ENCODE results near the gene SEPTIN5. TPM values are rescaled to one million over a fixed set of nuclear protein-coding genes. Genes with fewer than 3 reads are reported as not detected.

SEPTIN5 gene
- total RNA-seq, 1 donor from 2014 or later, result 1.3 TPM

DNA sequence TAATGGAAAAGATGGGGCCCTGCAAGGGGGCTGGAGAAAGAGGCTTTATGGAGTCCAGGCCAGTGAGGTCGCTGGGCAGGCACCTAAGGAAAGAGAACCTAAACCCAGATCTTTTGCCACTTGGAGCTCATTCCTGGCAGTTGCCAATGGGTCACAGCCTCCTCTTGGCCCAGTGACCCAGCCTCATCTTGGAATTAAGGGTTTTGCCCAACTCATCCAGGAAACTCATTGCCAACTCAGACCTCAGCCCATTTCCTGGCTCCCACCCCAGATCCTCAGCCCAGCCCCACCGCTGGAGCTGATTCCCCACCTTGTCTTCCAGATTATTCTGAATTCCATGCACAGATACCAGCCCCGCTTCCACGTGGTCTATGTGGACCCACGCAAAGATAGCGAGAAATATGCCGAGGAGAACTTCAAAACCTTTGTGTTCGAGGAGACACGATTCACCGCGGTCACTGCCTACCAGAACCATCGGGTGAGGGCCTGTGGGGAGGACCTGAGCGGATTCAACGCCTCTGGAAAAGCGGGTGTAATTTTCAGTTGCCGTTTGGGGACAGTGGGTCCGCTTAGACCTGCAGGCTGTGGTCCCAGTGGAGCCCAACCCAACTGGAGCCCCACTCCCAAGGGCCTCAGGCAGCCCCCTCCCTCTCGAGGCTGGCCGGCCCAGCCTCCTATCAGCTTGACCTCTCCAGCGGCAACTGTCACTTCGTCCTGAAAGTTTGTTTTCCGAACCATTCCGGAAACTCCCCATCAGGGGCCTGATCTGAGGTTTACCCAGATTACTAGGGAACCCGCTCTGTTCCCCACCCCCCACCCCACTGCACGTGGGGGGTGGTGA, 50.6 kb downstream of the SEPTIN5 start:
- intact Hi-C loops (cut with micrococcal nuclease), result no loop called here
- Mint-ChIP-seq H3K4me1 (ENCODE audit: low read depth) (peaks cover 5% of the 10 kb centered on the region), H3K9me3 (no peaks in the 10 kb centered on the region), H3K27me3 (ENCODE audit: insufficient read depth) (peaks cover 59% of the 10 kb centered on the region), H3K27ac (peak overlapping the region; percentile 10), H3K4me3 (peak overlapping the region; percentile 5), H3K36me3 (ENCODE audit: low read depth) (peaks cover 4% of the 10 kb centered on the region)
- DNase-seq (ENCODE audit: low spot score), result no peak

DNA sequence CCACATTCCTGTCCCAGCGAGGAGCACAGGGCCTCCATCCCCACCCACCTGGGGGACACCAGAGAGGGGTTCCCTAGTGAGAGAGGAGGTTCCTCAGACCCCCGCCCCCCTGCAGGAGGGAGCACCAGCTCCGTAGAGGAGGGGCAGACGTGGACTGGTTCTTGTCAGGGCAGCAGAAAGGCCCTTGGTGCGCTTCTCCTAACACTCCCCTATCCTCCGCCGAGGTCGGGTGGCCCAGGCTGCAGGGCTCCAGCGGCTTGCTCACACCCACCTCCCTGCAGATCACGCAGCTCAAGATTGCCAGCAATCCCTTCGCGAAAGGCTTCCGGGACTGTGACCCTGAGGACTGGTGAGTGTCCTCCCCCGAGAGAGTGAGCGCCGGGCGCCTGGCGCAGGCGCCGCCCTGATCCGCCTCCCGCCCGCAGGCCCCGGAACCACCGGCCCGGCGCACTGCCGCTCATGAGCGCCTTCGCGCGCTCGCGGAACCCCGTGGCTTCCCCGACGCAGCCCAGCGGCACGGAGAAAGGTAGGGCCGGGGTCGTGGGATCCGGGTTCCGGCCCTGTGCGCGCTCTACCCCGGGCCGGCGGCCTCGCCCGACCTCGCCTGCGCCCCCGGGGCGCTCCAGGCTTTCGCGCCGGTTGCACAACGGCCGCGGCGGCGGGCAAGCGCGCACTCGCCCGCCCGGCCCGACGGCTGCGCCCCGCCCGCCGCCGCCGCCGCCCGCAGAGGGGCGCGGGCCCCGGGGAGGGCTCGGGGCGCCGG, 51.4 kb downstream of the SEPTIN5 start:
- peak; percentile 5 for DNase-seq (ENCODE audit: low spot score)
- Mint-ChIP-seq H3K4me3 (peak overlapping the region; percentile 58), H3K4me1 (ENCODE audit: low read depth) (no peaks in the 10 kb centered on the region), H3K36me3 (ENCODE audit: low read depth) (no peaks in the 10 kb centered on the region), H3K27ac (no peak overlapping the region), H3K27me3 (ENCODE audit: insufficient read depth) (peaks cover 60% of the 10 kb centered on the region), H3K9me3 (no peaks in the 10 kb centered on the region)
- intact Hi-C loops (cut with micrococcal nuclease), result loop anchor here (1.0 kb wide), 1 partner anchor 9 kb away; no protein-coding TSS in a partner anchor

DNA sequence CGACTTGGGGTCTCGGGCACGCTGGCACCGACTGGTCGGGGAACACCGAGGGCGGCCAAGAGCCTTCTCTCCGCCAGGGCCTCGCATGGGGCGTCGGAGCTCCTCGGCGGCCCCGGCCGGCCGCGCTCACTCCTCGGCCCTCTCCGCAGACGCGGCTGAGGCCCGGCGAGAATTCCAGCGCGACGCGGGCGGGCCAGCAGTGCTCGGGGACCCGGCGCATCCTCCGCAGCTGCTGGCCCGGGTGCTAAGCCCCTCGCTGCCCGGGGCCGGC, 51.9 kb downstream of the SEPTIN5 start:
- Mint-ChIP-seq H3K27me3 (ENCODE audit: insufficient read depth) (peaks cover 61% of the 10 kb centered on the region), H3K4me3 (no peak overlapping the region), H3K9me3 (no peaks in the 10 kb centered on the region), H3K27ac (no peak overlapping the region), H3K4me1 (ENCODE audit: low read depth) (no peaks in the 10 kb centered on the region), H3K36me3 (ENCODE audit: low read depth) (no peaks in the 10 kb centered on the region)
- no peak for DNase-seq (ENCODE audit: low spot score)
- intact Hi-C loops (cut with micrococcal nuclease), result loop anchor here (1.0 kb wide), 1 partner anchor 10 kb away; no protein-coding TSS in a partner anchor

DNA sequence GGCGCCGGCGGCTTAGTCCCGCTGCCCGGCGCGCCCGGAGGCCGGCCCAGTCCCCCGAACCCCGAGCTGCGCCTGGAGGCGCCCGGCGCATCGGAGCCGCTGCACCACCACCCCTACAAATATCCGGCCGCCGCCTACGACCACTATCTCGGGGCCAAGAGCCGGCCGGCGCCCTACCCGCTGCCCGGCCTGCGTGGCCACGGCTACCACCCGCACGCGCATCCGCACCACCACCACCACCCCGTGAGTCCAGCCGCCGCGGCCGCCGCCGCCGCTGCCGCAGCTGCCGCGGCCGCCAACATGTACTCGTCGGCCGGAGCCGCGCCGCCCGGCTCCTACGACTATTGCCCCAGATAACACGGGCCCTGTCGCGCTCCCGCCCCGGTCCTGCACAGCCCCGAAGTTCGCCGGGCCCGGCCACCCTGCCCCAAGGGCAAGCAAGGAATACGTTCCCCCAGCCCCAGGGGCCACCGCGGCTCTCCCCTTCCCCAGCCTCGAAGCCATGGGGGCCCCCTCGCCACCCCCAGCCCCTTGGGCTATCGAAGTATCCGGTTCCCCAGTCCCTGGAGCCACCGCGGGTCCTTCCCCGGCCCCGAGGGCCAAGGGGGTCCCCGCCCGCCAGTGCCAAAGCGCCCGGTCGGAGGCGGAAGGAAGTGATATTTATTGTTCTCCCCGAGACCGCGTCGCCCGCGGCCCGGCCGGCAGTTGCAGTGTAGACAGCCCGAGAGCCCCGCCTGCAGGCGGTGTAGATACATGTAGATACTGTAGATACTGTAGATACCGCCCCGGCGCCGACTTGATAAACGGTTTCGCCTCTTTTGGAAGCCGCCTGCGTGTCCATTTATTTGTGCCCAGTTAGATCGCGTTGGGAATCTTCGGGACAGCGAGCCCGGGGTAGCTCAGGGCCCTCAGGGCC, 52.5 kb downstream of the SEPTIN5 start:
- H3K9me3 Mint-ChIP-seq, result no peaks in the 10 kb centered on the region
- peak; percentile 35 for DNase-seq (ENCODE audit: low spot score)
- peaks cover 58% of the 10 kb centered on the region for H3K27me3 Mint-ChIP-seq (ENCODE audit: insufficient read depth)
- H3K4me1 Mint-ChIP-seq (ENCODE audit: low read depth), result no peaks in the 10 kb centered on the region
- no peaks in the 10 kb centered on the region for H3K36me3 Mint-ChIP-seq (ENCODE audit: low read depth)
- intact Hi-C loops (cut with micrococcal nuclease), result loop anchor here (1.0 kb wide), 1 partner anchor 10 kb away; no protein-coding TSS in a partner anchor
- H3K4me3 Mint-ChIP-seq, result no peak overlapping the region
- no peak overlapping the region for H3K27ac Mint-ChIP-seq

DNA sequence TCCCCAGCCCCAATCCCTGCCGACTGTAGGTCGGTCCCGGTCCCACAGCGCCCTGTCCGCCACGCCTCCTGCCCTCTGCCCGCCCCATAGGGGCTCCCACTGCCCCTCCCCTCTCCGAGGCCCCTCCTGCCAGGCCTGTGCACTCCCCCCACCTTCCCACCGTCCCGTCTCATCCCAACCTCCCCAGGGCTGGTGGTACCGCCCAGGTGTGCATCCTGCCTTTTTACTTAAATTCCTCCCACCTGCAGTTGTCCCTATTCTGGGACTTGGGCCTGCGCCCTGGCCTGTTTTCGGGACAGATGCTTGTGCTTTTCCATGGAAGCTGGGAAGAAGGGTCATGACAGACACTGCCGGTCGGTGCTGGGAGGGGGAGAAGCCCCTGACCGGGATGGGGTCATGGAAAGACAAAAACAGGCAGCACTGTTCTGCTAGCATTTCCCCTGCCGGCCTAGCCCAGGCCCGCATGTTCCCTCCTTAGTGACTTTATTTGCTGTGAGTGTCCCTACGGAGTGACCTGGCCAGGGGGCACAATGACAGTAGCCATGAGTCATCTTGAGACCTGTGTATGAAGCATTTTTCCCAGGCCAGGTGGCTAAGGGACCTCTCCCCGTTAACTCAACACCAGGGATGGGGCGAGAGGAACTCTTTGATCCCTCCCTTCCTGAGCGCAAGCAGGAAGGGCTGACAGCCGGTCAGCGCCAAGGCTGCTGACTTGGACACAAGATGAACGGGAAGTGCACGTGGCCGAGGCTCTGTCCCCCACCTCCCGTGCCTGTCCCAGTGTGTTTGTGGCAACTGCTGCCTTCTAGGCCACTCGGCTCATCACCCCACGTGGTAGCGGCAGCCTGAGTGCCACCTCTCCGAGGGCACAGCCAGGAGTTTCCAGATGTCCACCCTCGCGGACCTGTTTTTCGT, 53.4 kb downstream of the SEPTIN5 start:
- H3K9me3 Mint-ChIP-seq, result no peaks in the 10 kb centered on the region
- no peak for DNase-seq (ENCODE audit: low spot score)
- no peaks in the 10 kb centered on the region for H3K36me3 Mint-ChIP-seq (ENCODE audit: low read depth)
- H3K4me3 Mint-ChIP-seq, result no peak overlapping the region
- H3K4me1 Mint-ChIP-seq (ENCODE audit: low read depth), result no peaks in the 10 kb centered on the region
- intact Hi-C loops (cut with micrococcal nuclease), result no loop called here
- H3K27ac Mint-ChIP-seq, result no peak overlapping the region
- peaks cover 53% of the 10 kb centered on the region for H3K27me3 Mint-ChIP-seq (ENCODE audit: insufficient read depth)

DNA sequence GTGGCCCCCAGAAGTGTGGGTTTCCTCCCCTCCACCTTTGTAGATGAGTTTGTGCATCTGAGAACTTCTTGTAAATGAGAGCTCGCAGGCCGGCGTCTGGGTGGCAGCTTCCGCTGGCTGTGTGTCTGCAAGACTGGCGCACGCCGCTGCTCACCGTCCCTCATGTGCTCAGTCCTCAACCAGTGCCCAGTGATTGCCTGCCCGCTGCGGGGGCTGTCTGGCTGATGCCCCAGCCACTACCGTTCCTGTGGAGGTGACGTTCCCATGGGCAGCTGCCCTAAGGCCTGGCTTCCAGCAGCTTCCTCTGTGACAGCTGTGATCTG, 55.1 kb downstream of the SEPTIN5 start:
- H3K9me3 Mint-ChIP-seq, result no peaks in the 10 kb centered on the region
- no peaks in the 10 kb centered on the region for H3K36me3 Mint-ChIP-seq (ENCODE audit: low read depth)
- H3K27me3 Mint-ChIP-seq (ENCODE audit: insufficient read depth), result peaks cover 41% of the 10 kb centered on the region
- H3K4me3 Mint-ChIP-seq, result no peak overlapping the region
- no peak for DNase-seq (ENCODE audit: low spot score)
- H3K27ac Mint-ChIP-seq, result no peak overlapping the region
- intact Hi-C loops (cut with micrococcal nuclease), result no loop called here
- H3K4me1 Mint-ChIP-seq (ENCODE audit: low read depth), result no peaks in the 10 kb centered on the region

DNA sequence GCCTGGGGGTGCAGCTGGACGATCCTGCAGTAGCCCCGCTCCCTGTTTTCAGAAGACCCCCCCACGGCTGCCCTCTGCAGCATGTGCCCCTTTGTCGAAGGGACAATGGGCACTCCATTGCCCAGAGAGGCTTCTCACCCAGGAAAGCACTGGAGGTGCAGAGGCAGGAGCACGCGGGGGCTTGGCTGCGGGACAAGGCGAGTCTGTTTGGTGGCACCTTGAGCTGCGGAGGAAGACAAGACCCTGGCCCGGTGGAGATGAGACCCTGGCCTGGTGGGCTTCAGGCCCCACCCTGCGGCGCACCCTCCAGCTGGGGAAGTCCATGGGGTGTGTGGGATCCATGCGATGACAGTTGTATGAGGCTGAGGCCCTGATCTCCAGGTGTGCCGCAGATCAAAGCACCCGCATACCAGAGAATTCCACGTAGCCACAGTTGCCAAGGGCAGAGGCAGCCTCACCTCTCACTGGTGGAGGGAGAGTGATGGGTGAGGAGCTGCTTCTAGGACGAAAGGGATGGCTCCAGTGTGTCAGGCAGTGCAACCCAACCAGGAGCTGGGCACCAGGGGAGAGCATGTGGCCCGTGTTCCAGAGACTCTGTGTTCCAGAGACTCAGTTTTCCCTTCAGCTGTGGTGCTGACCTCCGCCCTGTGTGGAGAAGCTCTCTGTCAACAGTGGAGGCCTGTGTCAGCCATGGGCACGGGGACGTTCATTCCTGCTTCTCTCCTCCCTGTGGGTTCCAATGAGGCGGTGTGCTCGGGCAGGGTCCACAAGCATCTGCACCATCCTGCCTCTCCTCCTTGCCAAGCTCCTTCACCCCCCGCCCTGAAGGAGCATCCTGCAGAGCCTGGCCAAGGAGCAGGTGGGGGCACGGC, 56.3 kb downstream of the SEPTIN5 start:
- DNase-seq (ENCODE audit: low spot score), result no peak
- Mint-ChIP-seq H3K9me3 (no peaks in the 10 kb centered on the region), H3K4me1 (ENCODE audit: low read depth) (no peaks in the 10 kb centered on the region), H3K4me3 (no peak overlapping the region), H3K27ac (no peak overlapping the region), H3K36me3 (ENCODE audit: low read depth) (no peaks in the 10 kb centered on the region), H3K27me3 (ENCODE audit: insufficient read depth) (peaks cover 30% of the 10 kb centered on the region)
- intact Hi-C loops (cut with micrococcal nuclease), result no loop called here

DNA sequence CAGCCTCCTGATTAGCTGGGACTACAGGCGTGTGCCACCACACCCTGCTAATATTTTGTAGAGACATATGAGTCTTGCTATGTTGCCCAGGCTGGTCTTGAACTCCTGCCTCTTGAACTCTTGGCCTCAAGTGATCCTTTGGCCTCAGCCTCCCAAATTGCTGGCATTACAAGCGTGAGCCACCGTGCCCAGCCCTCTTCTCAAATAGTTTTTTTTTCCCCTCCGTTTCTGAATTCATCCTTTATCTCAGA, 58.0 kb downstream of the SEPTIN5 start:
- no peaks in the 10 kb centered on the region for H3K36me3 Mint-ChIP-seq (ENCODE audit: low read depth)
- no peak for DNase-seq (ENCODE audit: low spot score)
- H3K27me3 Mint-ChIP-seq (ENCODE audit: insufficient read depth), result peaks cover 28% of the 10 kb centered on the region
- intact Hi-C loops (cut with micrococcal nuclease), result no loop called here
- peaks cover 4% of the 10 kb centered on the region for H3K4me1 Mint-ChIP-seq (ENCODE audit: low read depth)
- no peaks in the 10 kb centered on the region for H3K9me3 Mint-ChIP-seq
- no peak overlapping the region for H3K4me3 Mint-ChIP-seq
- no peak overlapping the region for H3K27ac Mint-ChIP-seq

Other genes starting within 250 kb of the SEPTIN5 start
- 88.2 and 108 TPM in 2 replicates for gene UFD1, start 235.3 kb upstream of the SEPTIN5 start, total RNA-seq
- gene CDC45, start 234.6 kb upstream of the SEPTIN5 start, total RNA-seq, result 104 and 116 TPM in 2 replicates
- 0.47 and 0.76 TPM in 2 replicates for gene CLDN5, start 190.1 kb upstream of the SEPTIN5 start, total RNA-seq
- gene GP1BB, start 9.0 kb downstream of the SEPTIN5 start, total RNA-seq, result not detected in 2 replicates
- gene TBX1, start 46.3 kb downstream of the SEPTIN5 start, total RNA-seq, result 0.29 and 0.56 TPM in 2 replicates
- gene GNB1L, start 140.4 kb downstream of the SEPTIN5 start, total RNA-seq, result 20.6 and 21.5 TPM in 2 replicates
- 22.2 and 24.1 TPM in 2 replicates for gene RTL10, start 140.4 kb downstream of the SEPTIN5 start, total RNA-seq
- 99.4 and 112 TPM in 2 replicates for gene COMT, start 227.3 kb downstream of the SEPTIN5 start, total RNA-seq
- 19.0 and 20.0 TPM in 2 replicates for gene TXNRD2, start 227.3 kb downstream of the SEPTIN5 start, total RNA-seq